ES-I3 (cell line): ENCODE results near the gene KIF17.

Experiments used
- H3K36me3 ChIP-seq: 2 replicates; pipeline ENCODE4 v1.6.1; 2013; ENCODE audit warnings: mild to moderate bottlenecking, low read length, control low read depth, moderate library complexity; ENCODE audit not compliant: insufficient read depth
- H3K4me1 ChIP-seq: 2 replicates; pipeline ENCODE4 v1.6.1; 2013; ENCODE audit warnings: mild to moderate bottlenecking, control low read depth, low read length; ENCODE audit not compliant: insufficient read depth
- H3K9ac ChIP-seq: 2 replicates; pipeline ENCODE4 v1.6.1; 2013; ENCODE audit warnings: low read depth, mild to moderate bottlenecking, low read length, moderate library complexity
- H3K9me3 ChIP-seq: 2 replicates; pipeline ENCODE4 v1.6.1; 2013; ENCODE audit warnings: mild to moderate bottlenecking, low read length, moderate library complexity; ENCODE audit not compliant: control insufficient read depth, insufficient read depth

Gene KIF17

DNA sequence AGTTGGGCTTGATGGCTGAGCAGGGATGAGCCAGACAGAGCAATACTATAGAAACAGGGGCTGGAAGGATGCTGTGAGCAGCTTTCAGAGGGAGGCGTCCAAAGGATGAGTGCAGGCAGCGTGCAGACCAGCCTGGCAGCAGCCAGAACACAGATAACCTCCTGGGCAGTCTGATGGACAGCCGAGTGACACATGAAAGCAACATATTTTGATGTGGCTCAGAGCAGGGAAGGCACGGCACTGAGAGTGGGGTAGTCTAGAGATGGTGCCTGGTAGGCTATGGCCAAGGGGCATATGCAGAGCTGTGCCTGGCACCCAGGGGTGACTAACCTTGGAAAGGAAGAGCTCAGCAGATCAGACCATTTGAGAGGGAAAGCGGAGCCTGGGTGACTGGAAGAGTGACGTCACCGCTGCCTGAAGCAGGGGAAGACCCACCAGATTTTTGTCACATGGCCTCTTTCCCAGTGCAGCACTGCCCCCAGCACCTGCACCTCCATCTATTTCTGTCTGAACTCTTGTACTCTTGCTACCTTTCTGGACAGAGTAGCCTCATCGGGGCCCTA, 80.9 kb downstream of the KIF17 start:
- Histone ChIP-seq H3K9me3 (no peaks in the 10 kb centered on the region), H3K9ac (no peak overlapping the region), H3K36me3 (0 out of 2 replicates have a peak, but pooled peaks cover 7% of the 10 kb centered on the region), H3K4me1 (0 out of 2 replicates have a peak, but pooled peaks cover 2% of the 10 kb centered on the region)

DNA sequence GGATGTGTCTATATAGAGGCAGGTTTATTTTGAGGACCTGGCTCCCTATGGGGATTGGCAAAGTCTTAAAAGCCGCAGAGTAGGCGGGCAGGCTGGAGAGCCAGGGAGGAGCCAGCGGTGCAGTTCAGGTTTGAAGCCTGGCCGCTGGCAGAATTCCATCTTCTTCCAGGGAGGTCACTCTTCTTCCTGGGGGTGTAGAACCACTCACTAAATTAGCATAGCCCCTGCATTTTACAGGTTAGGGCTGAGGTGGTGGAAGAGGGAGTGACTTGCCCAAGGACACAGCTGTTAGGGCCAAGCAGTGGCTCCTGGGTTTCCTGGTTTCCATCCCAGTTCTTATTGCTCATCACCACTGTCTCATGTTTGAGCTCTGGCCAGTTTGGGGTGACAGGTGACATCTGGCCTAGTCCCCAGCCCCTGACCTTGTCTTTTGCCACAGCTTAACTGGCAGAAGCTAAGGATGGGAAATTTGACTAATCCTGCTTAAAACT, 83.2 kb downstream of the KIF17 start:
- 0 out of 2 replicates have a peak, but pooled peaks cover 7% of the 10 kb centered on the region for H3K36me3 ChIP-seq
- no peaks in the 10 kb centered on the region for H3K9me3 ChIP-seq
- no peaks in the 10 kb centered on the region for H3K4me1 ChIP-seq
- H3K9ac ChIP-seq, result peak overlapping the region; percentile 91

DNA sequence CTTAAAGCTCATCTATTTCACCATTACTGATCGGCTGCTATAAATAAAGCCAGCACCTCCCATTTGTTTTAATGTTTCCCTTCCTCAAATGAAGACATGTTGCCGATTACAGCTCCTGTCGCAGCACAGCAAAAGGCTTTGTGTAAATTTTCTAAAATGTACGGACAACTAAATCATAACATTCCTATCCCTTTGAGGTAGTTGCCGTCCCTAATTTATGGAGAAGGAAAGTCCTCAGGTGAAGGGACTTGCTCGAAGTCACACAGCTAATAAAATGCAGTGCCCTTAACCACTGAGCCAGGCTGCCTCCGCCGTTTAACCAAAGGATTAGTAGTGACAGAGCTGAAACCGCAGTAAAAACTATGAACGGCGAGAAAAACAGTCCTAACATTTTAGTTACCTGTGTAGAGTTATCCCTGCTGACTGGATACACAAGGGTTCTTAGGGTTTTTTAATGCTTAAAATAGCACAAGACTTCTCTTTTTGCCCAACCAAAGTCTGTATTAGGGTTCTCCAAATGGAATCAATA, 83.7 kb downstream of the KIF17 start:
- Histone ChIP-seq H3K9me3 (no peaks in the 10 kb centered on the region), H3K9ac (peak overlapping the region; percentile 91), H3K4me1 (no peaks in the 10 kb centered on the region), H3K36me3 (0 out of 2 replicates have a peak, but pooled peaks cover 5% of the 10 kb centered on the region)

GRCh38 chr1:20633190-20634064, 84.4 kb downstream of the KIF17 start, which contains the start of gene PINK1:
TSS of gene PINK1 (plus strand) at chr1:20633458. CDS start at chr1:20633549, 91 bp downstream.
- Histone ChIP-seq H3K9ac (peak within 1 kb of the TSS; percentile 91), H3K4me1 (no peaks in the 10 kb centered on the region), H3K9me3 (no peaks in the 10 kb centered on the region), H3K36me3 (0 out of 2 replicates have a peak, but pooled peaks cover 2% of the 10 kb centered on the region)

DNA sequence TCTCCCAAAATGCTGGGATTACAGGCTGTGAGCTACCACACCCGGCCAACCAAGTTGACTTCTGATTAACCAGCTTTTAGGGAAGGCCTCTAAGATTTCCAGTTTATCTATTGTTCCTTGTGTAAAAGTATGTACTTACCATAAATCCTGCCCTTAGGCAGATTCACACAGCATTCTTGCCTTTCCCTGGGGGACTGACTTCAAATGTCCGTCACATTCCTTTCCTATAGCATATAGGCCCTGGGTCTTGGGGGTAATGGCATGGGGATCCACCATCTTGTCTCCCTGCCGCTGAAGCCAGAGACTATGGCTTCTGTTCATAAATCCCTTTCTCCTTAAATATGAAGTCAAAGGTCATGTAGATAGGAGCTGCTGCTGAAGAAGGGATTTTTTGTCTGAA, 85.4 kb downstream of the KIF17 start:
- H3K9ac ChIP-seq, result no peak overlapping the region
- no peaks in the 10 kb centered on the region for H3K4me1 ChIP-seq
- H3K9me3 ChIP-seq, result peaks cover 6% of the 10 kb centered on the region
- no peaks in the 10 kb centered on the region for H3K36me3 ChIP-seq

DNA sequence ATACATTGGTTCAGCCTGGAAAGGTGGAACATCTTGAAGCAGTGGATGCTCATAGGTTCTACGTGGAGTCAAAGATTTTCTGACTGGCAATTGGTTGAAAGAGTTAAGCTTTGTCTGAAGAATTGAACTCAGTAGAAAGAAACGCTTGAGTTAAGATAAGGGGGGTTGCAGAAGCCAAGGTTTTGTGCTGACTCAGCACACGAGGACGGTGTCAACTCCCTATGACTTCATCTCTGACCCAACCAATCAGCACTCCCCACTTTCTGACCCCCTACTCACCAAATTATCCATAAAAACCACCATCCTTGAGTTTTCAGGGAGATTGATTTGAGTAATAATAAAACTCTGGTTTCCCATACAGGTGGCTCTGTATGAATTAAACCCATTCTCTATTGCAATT, 87.1 kb downstream of the KIF17 start:
- Histone ChIP-seq H3K4me1 (no peaks in the 10 kb centered on the region), H3K9ac (no peak overlapping the region), H3K9me3 (peaks cover 13% of the 10 kb centered on the region), H3K36me3 (no peaks in the 10 kb centered on the region)

DNA sequence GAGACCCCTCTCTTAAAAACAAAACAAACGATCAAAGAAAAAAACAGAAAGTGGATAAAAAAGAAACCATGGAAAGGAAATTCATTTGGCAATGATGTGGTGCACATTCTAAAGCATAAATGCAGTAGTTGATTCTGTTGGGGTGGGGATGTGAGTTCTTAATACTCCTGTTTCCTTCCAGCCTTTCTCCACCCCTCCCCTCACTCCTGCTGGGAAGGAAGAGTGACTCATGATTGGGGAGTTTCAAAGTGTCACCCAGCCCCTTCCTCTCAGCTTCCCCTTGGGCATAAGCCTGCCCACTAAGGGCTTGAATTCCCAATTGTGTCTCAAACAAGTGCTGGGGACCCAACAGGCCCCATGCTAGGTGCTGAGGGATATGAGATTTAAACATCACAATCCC, 91.3 kb downstream of the KIF17 start:
- Histone ChIP-seq H3K9me3 (peaks cover 13% of the 10 kb centered on the region), H3K36me3 (no peaks in the 10 kb centered on the region), H3K9ac (no peak overlapping the region), H3K4me1 (0 out of 2 replicates have a peak, but pooled peaks cover 4% of the 10 kb centered on the region)

DNA sequence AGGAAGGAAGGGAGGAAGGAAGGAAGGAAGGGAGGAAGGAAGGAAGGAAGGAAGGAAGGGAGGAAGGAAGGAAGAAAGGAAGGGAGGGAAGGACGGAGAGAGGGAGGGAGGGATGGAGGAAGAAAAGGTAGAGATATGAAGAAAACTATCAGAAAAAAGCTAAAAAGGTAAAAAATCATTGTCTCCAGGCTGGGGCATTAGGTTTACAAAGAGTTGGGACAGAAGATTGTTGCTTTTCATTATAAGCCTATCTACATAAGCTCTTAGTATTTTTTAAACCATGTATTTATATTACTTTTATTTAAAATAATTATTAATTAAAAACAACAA, 91.7 kb downstream of the KIF17 start:
- H3K36me3 ChIP-seq, result no peaks in the 10 kb centered on the region
- H3K9ac ChIP-seq, result no peak overlapping the region
- H3K4me1 ChIP-seq, result 0 out of 2 replicates have a peak, but pooled peaks cover 4% of the 10 kb centered on the region
- H3K9me3 ChIP-seq, result peaks cover 13% of the 10 kb centered on the region

DNA sequence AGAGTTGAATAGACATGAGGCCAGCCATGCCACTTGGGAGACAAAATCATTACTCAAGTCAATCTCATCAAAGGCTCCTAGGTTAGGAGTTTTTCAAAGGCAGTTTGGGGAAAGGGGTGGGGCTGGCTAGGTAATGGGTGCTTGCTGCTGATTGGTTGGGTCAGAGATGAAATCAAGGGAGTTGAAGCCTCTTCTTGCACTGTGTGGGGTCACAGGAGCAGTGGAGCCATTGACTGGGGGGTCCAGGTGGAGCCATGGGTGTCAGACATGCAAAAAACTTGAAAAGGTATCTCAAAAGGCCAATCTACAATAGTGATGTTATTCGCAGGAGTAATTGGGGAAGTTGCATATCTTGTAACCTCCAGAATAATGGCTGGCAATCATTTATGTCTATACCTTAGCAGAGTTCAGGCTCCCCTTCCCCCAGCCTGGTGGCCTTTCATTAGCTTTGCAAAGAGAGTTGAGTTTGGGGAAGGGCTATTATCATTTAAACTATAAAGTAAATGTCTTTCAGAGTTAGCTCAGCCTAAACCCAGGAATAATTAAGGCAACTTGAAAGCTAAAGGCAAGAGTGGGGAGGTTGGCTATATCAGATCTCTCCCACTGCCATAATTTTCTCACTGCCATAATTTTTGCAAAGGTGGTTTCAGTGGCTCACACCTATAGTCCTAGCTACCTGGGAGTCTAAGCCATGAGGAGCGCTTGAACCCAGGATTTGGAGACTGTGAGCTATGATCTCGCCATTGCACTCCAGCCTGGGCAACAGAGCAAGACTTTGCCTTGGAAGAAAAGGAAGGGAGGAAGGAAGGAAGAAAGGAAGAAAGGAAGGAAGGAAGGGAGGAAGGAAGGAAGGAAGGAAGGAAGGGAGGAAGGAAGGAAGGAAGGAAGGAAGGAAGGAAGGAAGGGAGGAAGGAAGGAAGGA, 92.4 kb downstream of the KIF17 start:
- H3K9ac ChIP-seq, result no peak overlapping the region
- 0 out of 2 replicates have a peak, but pooled peaks cover 4% of the 10 kb centered on the region for H3K4me1 ChIP-seq
- H3K9me3 ChIP-seq, result peaks cover 13% of the 10 kb centered on the region
- H3K36me3 ChIP-seq, result no peaks in the 10 kb centered on the region

DNA sequence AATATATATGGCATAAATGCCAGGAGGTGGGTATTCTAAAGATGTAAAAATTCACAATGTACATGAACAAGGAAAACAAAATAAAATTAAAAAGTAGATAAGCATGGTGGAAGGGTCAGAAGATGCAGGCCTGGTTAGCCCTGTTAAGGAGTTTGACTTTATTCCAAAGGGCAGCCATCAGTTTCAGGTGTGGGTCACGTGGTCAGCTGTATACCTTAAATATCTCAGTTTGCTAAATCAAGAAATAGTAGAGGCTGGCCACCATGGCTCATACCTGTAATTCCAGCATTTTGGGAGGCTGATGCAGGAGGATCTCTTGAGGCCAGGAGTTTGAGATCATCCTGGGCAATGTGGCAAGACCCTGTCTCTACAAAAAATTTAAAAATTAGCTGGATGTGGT, 93.1 kb downstream of the KIF17 start:
- no peak overlapping the region for H3K9ac ChIP-seq
- 0 out of 2 replicates have a peak, but pooled peaks cover 4% of the 10 kb centered on the region for H3K4me1 ChIP-seq
- peaks cover 13% of the 10 kb centered on the region for H3K9me3 ChIP-seq
- H3K36me3 ChIP-seq, result no peaks in the 10 kb centered on the region

DNA sequence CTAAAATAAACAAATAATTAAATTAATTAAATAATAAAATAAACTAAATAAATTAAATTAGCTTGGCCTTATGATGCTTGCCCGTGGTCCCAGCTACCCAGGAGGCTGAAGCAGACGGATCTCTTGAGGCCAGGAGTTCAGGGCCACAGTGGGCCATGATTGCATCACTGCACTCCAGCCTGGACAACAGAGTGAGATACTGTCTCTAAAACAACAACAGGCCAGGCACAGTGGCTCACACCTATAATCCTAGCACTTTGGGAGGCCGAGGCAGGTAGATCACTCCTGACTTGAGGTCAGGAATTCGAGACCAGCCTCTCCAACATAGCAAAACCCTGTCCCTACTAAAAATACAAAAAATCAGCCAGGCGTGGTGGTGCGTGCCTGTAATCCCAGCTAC, 96.8 kb downstream of the KIF17 start:
- Histone ChIP-seq H3K9ac (no peak overlapping the region), H3K4me1 (peaks cover 12% of the 10 kb centered on the region; the same call in 1 of the 2 replicates), H3K36me3 (no peaks in the 10 kb centered on the region), H3K9me3 (no peaks in the 10 kb centered on the region)

DNA sequence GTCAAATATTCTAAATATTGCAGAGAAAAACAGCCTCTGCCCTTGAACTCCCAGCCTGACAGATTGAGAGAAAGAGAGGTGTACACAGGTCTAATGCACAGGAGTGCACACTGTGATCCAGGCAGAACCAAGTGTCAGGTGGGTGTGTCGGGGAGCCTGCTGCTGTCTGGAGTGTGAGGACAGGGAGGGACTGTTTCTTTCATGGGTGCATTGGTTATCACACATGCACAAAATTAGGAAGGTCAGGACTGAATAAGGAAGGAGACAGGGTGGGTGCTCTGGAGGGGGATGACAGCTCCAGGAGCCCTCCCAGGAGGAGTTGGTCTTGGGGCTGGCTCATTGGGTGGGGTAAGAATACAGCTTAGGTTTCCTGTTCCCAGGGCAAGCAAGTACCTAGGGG, 97.8 kb downstream of the KIF17 start:
- H3K4me1 ChIP-seq, result peaks cover 17% of the 10 kb centered on the region; the same call in 1 of the 2 replicates
- H3K36me3 ChIP-seq, result no peaks in the 10 kb centered on the region
- no peaks in the 10 kb centered on the region for H3K9me3 ChIP-seq
- H3K9ac ChIP-seq, result no peak overlapping the region

DNA sequence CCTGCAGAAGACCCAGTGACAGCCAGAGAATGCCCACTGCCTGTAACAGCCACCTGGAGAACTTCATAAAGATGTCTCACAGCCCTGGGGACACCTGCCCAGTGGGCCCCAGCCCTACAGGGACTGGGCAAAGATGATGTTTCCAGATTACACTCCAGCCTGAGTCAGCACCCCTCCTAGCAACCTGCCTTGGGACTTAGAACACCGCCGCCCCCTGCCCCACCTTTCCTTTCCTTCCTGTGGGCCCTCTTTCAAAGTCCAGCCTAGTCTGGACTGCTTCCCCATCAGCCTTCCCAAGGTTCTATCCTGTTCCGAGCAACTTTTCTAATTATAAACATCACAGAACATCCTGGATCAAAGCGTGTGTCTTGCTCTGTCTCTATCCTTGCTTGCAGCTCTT, 99.3 kb downstream of the KIF17 start:
- Histone ChIP-seq H3K9me3 (no peaks in the 10 kb centered on the region), H3K36me3 (no peaks in the 10 kb centered on the region), H3K9ac (no peak overlapping the region), H3K4me1 (peaks cover 25% of the 10 kb centered on the region)
